H9 (cell line): Measurements from ENCODE around the gene ZNF467. TPM values are rescaled to one million over a fixed set of nuclear protein-coding genes. Genes with fewer than 3 reads are reported as not detected.

ENCODE experiments used
- DNase-seq: peaks from one replicate; pipeline ENCODE4 v3.0.0-alpha.2; 2017
- H2AFZ ChIP-seq: one replicate; pipeline ENCODE4 v1.6.1; 2013; ENCODE audit warnings: mild to moderate bottlenecking, low read length, control low read depth, moderate library complexity
- H2AK5ac ChIP-seq: 2 replicates; pipeline ENCODE4 v1.6.1; 2013; ENCODE audit warnings: low read length, control low read depth, mixed read lengths; ENCODE audit not compliant: insufficient read length
- H2BK120ac ChIP-seq: one replicate; pipeline ENCODE4 v1.6.1; 2013; ENCODE audit warnings: low read depth, mild to moderate bottlenecking, low read length, control low read depth, inconsistent platforms; ENCODE audit not compliant: poor library complexity, severe bottlenecking
- H2BK12ac ChIP-seq: 2 replicates; pipeline ENCODE4 v1.6.1; 2013; ENCODE audit warnings: low read length, control low read depth, mixed read lengths, low read depth; ENCODE audit not compliant: insufficient read length
- H2BK15ac ChIP-seq: 2 replicates; pipeline ENCODE4 v1.6.1; 2013; ENCODE audit warnings: low read depth, low read length, control low read depth
- H2BK20ac ChIP-seq: one replicate; pipeline ENCODE4 v1.6.1; 2013; ENCODE audit warnings: low read depth, mild to moderate bottlenecking, low read length, control low read depth, inconsistent platforms; ENCODE audit not compliant: poor library complexity, severe bottlenecking
- H2BK5ac ChIP-seq: 2 replicates; pipeline ENCODE4 v1.6.1; 2013; ENCODE audit warnings: low read length, control low read depth, mixed read lengths; ENCODE audit not compliant: insufficient read length
- H3K14ac ChIP-seq: 2 replicates; pipeline ENCODE4 v1.6.1; 2013; ENCODE audit warnings: low read length, control low read depth; ENCODE audit not compliant: insufficient read depth
- H3K18ac ChIP-seq: 2 replicates; pipeline ENCODE4 v1.6.1; 2013; ENCODE audit warnings: low read depth, mild to moderate bottlenecking, mixed read lengths, low read length, control low read depth; ENCODE audit not compliant: insufficient read length
- H3K23ac ChIP-seq: 2 replicates; pipeline ENCODE4 v1.6.1; 2013; ENCODE audit warnings: low read length, control low read depth, mixed read lengths, low read depth; ENCODE audit not compliant: insufficient read length
- H3K23me2 ChIP-seq: 2 replicates; pipeline ENCODE4 v1.6.1; 2013; ENCODE audit warnings: low read depth, mild to moderate bottlenecking, mixed read lengths, low read length, control low read depth; ENCODE audit not compliant: insufficient read length, poor library complexity, severe bottlenecking
- H3K27ac ChIP-seq: 2 replicates; pipeline ENCODE4 v1.5.1; 2013; ENCODE audit warnings: low read length, control low read depth, mixed read lengths, low read depth; ENCODE audit not compliant: insufficient read length
- H3K27me3 ChIP-seq: 2 replicates; pipeline ENCODE4 v1.6.1; 2013; ENCODE audit warnings: low read length, control low read depth, inconsistent platforms; ENCODE audit not compliant: insufficient read depth
- H3K4ac ChIP-seq: 2 replicates; pipeline ENCODE4 v1.6.1; 2013; ENCODE audit warnings: low read depth, mild to moderate bottlenecking, control low read depth, inconsistent platforms, low read length, moderate library complexity
- H3K4me1 ChIP-seq: 2 replicates; pipeline ENCODE4 v1.6.1; 2013; ENCODE audit warnings: low read length, control low read depth, inconsistent platforms; ENCODE audit not compliant: insufficient read depth
- H3K4me2 ChIP-seq: 2 replicates; pipeline ENCODE4 v1.6.1; 2013; ENCODE audit warnings: low read length, control low read depth, mixed read lengths; ENCODE audit not compliant: insufficient read length, insufficient read depth
- H3K56ac ChIP-seq: 2 replicates; pipeline ENCODE4 v1.6.1; 2013; ENCODE audit warnings: low read depth, mild to moderate bottlenecking, mixed read lengths, low read length, control low read depth; ENCODE audit not compliant: insufficient read length
- H3K79me1 ChIP-seq: 2 replicates; pipeline ENCODE4 v1.6.1; 2013; ENCODE audit warnings: low read depth, mild to moderate bottlenecking, moderate library complexity, low read length, control low read depth, inconsistent platforms; ENCODE audit not compliant: insufficient read depth, poor library complexity, severe bottlenecking
- H3K79me2 ChIP-seq: 2 replicates; pipeline ENCODE4 v1.6.1; 2013; ENCODE audit warnings: low read length, control low read depth, inconsistent platforms; ENCODE audit not compliant: insufficient read depth
- H3K9ac ChIP-seq: 2 replicates; pipeline ENCODE4 v1.6.1; 2013; ENCODE audit warnings: low read length, control low read depth, mixed read lengths; ENCODE audit not compliant: insufficient read length; ENCODE audit errors: extremely low read depth
- H3K9me3 ChIP-seq: one replicate; pipeline ENCODE4 v1.6.1; 2013; ENCODE audit warnings: low read depth, low read length, inconsistent platforms; ENCODE audit not compliant: control insufficient read depth
- H3T11ph ChIP-seq: one replicate; pipeline ENCODE4 v1.6.1; 2013; ENCODE audit warnings: mild to moderate bottlenecking, low read length, control low read depth, inconsistent platforms
- H4K20me1 ChIP-seq: one replicate; pipeline ENCODE4 v1.6.1; 2013; ENCODE audit not compliant: control insufficient read depth, insufficient read length, insufficient read depth
- H4K5ac ChIP-seq: 2 replicates; pipeline ENCODE4 v1.6.1; 2013; ENCODE audit warnings: low read depth, mild to moderate bottlenecking, mixed read lengths, low read length, control low read depth; ENCODE audit not compliant: insufficient read length
- H4K8ac ChIP-seq: replicated peaks from 2 replicates; pipeline ENCODE4 v1.6.1; 2013; ENCODE audit warnings: low read length, control low read depth, mixed read lengths, low read depth; ENCODE audit not compliant: insufficient read length
- H4K91ac ChIP-seq: 2 replicates; pipeline ENCODE4 v1.6.1; 2013; ENCODE audit warnings: low read depth, mild to moderate bottlenecking, moderate library complexity, mixed read lengths, low read length, control low read depth; ENCODE audit not compliant: insufficient read length
- H3K27ac Mint-ChIP-seq, 3 experiments: 2 replicates in 2 of 3; 3 replicates in 1 of 3; pipeline ENCODE4 v1.8.0; 2020 to 2021; ENCODE audit warnings: mixed read lengths in 3 of 3, mild to moderate bottlenecking in 1 of 3, moderate library complexity in 1 of 3
- H3K27me3 Mint-ChIP-seq: 2 replicates; pipeline ENCODE4 v1.8.0; 2021; ENCODE audit warnings: low read depth, mild to moderate bottlenecking, moderate library complexity, mixed read lengths
- H3K36me3 Mint-ChIP-seq, 3 experiments: 2 replicates in 2 of 3; 3 replicates in 1 of 3; pipeline ENCODE4 v1.8.0; 2020 to 2021; ENCODE audit warnings: low read depth in 3 of 3, mixed read lengths in 3 of 3; ENCODE audit not compliant: insufficient read depth in 1 of 3
- H3K4me1 Mint-ChIP-seq, 2 experiments: 2 replicates each; pipeline ENCODE4 v1.8.0; 2020; ENCODE audit warnings: mixed read lengths in 2 of 2
- H3K4me3 Mint-ChIP-seq, 2 experiments: 2 replicates in 1 of 2; 3 replicates in 1 of 2; pipeline ENCODE4 v1.8.0; 2020 to 2021; ENCODE audit warnings: mild to moderate bottlenecking in 2 of 2, mixed read lengths in 2 of 2, moderate library complexity in 1 of 2
- H3K9me3 Mint-ChIP-seq, 2 experiments: 2 replicates in 1 of 2; 3 replicates in 1 of 2; pipeline ENCODE4 v1.8.0; 2020; ENCODE audit warnings: mild to moderate bottlenecking in 2 of 2, mixed read lengths in 2 of 2, moderate library complexity in 1 of 2
- WGBS: extraction: QIAGEN DNeasy Blood & Tissue Kit; methylation state at CpG from one replicate; pipeline ENCODE4 v1.1.7; 2013; ENCODE audit warnings: missing lambda C conversion rate, low lambda C conversion rate, mixed read lengths; ENCODE audit not compliant: insufficient read length; ENCODE audit errors: extremely low coverage; 5-methylcytosine and 5-hydroxymethylcytosine counted together
- total RNA-seq: library from RNA; stranded (reverse); gene quantifications from 2 replicates; pipeline ENCODE4 v1.2.1, GENCODE V29; 2021
- TF ChIP-seq, protein P1 (sequence below): fragments of 200-600 bp; sonication (generic); conservative IDR thresholded peaks from 3 replicates; pipeline ENCODE4 v1.8.0; 2021; ENCODE audit warnings: antibody characterized with exemption, mild to moderate bottlenecking

Gene ZNF467
- total RNA-seq, 1 experiment from 2014 or later = 0.31 TPM

- Histone ChIP-seq H3K4me1 (no peaks in the 10 kb centered on the region), H3K14ac (no peak overlapping the region), H3K27me3 (no peaks in the 10 kb centered on the region), H3K79me1 (no peaks in the 10 kb centered on the region), H3K4ac (no peak overlapping the region), H3K79me2 (no peaks in the 10 kb centered on the region), H2BK12ac (no peak overlapping the region), H3K27ac (no peak overlapping the region), H4K91ac (no peak overlapping the region), H3T11ph (no peak overlapping the region), H2BK120ac (no peak overlapping the region), H3K23ac (no peak overlapping the region), H2BK20ac (no peak overlapping the region), H3K56ac (no peak overlapping the region), H2AK5ac (no peak overlapping the region), H3K9ac (no peak overlapping the region), H3K9me3 (no peaks in the 10 kb centered on the region), H2BK5ac (no peak overlapping the region), H3K4me2 (no peak overlapping the region), H3K18ac (no peak overlapping the region), H4K5ac (no peak overlapping the region), H3K23me2 (no peaks in the 10 kb centered on the region), H4K8ac (no peak overlapping the region), H2BK15ac (no peak overlapping the region), H2AFZ (no peak overlapping the region), H4K20me1 (no peaks in the 10 kb centered on the region)
- Mint-ChIP-seq H3K27ac (no peak overlapping the region), H3K4me3 (no peak overlapping the region), H3K4me1 (peaks cover 0 to 6% of the 10 kb centered on the region in 2 experiments; a peak in 3 of 4 replicates), H3K9me3 (no peaks in the 10 kb centered on the region), H3K36me3 (no peaks in the 10 kb centered on the region), H3K27me3 (peaks cover 19% of the 10 kb centered on the region)
- DNase-seq = no peak
- TF ChIP-seq, protein P1, sequence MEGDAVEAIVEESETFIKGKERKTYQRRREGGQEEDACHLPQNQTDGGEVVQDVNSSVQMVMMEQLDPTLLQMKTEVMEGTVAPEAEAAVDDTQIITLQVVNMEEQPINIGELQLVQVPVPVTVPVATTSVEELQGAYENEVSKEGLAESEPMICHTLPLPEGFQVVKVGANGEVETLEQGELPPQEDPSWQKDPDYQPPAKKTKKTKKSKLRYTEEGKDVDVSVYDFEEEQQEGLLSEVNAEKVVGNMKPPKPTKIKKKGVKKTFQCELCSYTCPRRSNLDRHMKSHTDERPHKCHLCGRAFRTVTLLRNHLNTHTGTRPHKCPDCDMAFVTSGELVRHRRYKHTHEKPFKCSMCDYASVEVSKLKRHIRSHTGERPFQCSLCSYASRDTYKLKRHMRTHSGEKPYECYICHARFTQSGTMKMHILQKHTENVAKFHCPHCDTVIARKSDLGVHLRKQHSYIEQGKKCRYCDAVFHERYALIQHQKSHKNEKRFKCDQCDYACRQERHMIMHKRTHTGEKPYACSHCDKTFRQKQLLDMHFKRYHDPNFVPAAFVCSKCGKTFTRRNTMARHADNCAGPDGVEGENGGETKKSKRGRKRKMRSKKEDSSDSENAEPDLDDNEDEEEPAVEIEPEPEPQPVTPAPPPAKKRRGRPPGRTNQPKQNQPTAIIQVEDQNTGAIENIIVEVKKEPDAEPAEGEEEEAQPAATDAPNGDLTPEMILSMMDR = no peak
- no CpG with 5 or more reads among the region's 17 CpGs for WGBS
These were observed 30.2 kb upstream of the ZNF467 start for GRCh38 chr7:149803551-149804074.
